Esophagus squamous epithelium (tissue), 4 donors: ENCODE data around the gene SUPT6H.

Experiments used
- POLR2A ChIP-seq, 4 donors: fragments of 450-650 bp; IDR thresholded peaks; one replicate each; pipeline ENCODE4 v1.6.1; 2017; ENCODE audit warnings: antibody characterized with exemption in 4 of 4, mild to moderate bottlenecking in 4 of 4, moderate library complexity in 3 of 4
- TF ChIP-seq, protein P1 (sequence below), 6 experiments: fragments of 450-650 bp in 4 of 6; fragments of 200-600 bp in 2 of 6; sonication (generic) in 2 of 6; IDR thresholded peaks; one replicate each; pipeline ENCODE4 v1.5.1; 2016 to 2019; ENCODE audit warnings: antibody characterized with exemption in 6 of 6, mild to moderate bottlenecking in 4 of 6, moderate library complexity in 4 of 6

DNA sequence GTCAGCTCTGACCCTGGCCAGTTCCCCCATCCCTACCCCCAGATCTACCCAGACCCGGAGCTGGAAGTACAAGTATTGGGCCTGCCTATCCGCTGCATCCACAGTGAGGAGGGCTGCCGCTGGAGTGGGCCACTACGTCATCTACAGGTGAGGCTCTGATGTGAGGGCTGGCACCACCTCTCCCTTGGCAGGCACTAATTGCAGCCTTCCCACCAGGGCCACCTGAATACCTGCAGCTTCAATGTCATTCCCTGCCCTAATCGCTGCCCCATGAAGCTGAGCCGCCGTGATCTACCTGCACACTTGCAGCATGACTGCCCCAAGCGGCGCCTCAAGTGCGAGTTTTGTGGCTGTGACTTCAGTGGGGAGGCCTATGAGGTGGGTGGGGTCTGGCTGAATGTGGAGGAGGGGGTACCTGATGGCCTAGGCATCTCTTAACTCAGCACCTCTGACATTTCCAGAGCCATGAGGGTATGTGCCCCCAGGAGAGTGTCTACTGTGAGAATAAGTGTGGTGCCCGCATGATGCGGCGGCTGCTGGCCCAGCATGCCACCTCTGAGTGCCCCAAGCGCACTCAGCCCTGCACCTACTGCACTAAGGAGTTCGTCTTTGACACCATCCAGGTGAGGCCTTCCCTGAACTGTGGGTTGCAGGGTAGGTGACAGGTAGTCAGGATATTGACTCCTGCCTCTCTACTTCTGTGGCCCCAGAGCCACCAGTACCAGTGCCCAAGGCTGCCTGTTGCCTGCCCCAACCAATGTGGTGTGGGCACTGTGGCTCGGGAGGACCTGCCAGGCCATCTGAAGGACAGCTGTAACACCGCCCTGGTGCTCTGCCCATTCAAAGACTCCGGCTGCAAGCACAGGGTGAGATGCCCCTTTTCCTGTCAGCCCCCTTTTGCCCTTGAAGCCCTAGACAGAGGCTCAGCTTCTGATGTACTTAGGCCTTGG is 86.1 kb downstream of the SUPT6H start:
- TF ChIP-seq, protein P1, sequence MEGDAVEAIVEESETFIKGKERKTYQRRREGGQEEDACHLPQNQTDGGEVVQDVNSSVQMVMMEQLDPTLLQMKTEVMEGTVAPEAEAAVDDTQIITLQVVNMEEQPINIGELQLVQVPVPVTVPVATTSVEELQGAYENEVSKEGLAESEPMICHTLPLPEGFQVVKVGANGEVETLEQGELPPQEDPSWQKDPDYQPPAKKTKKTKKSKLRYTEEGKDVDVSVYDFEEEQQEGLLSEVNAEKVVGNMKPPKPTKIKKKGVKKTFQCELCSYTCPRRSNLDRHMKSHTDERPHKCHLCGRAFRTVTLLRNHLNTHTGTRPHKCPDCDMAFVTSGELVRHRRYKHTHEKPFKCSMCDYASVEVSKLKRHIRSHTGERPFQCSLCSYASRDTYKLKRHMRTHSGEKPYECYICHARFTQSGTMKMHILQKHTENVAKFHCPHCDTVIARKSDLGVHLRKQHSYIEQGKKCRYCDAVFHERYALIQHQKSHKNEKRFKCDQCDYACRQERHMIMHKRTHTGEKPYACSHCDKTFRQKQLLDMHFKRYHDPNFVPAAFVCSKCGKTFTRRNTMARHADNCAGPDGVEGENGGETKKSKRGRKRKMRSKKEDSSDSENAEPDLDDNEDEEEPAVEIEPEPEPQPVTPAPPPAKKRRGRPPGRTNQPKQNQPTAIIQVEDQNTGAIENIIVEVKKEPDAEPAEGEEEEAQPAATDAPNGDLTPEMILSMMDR (IDR thresholded peaks at IDR 0.05) = no peak
- no peak for TF ChIP-seq POLR2A (IDR thresholded peaks at IDR 0.05)
